Activated CD8-positive, alpha-beta memory T cell treated with anti-CD3 and anti-CD28 coated beads for 36 hours (primary cell): ENCODE measurements around the gene TIMM29. TPM values are rescaled to one million over a fixed set of nuclear protein-coding genes. Genes with fewer than 3 reads are reported as not detected.

Source experiments
- CTCF ChIA-PET: fragments of 350-600 bp; sonication (Branson Sonifier 250); formaldehyde crosslinking; loops from one replicate; lab custom pipeline; 2021; ENCODE audit warnings: antibody characterized with exemption; lab: Charles Lee
- POLR2A ChIA-PET: fragments of 350-600 bp; sonication (Branson Sonifier 250); formaldehyde crosslinking; loops from one replicate; lab custom pipeline; 2021; ENCODE audit warnings: antibody characterized with exemption; lab: Charles Lee
- total RNA-seq, 2 experiments: library from RNA; stranded (reverse); gene quantifications; one replicate each; pipeline ENCODE4 v1.2.3, GENCODE V29; 2021

Gene TIMM29
- 10 to 100 TPM; 19.8 to 19.9 TPM for total RNA-seq

DNA sequence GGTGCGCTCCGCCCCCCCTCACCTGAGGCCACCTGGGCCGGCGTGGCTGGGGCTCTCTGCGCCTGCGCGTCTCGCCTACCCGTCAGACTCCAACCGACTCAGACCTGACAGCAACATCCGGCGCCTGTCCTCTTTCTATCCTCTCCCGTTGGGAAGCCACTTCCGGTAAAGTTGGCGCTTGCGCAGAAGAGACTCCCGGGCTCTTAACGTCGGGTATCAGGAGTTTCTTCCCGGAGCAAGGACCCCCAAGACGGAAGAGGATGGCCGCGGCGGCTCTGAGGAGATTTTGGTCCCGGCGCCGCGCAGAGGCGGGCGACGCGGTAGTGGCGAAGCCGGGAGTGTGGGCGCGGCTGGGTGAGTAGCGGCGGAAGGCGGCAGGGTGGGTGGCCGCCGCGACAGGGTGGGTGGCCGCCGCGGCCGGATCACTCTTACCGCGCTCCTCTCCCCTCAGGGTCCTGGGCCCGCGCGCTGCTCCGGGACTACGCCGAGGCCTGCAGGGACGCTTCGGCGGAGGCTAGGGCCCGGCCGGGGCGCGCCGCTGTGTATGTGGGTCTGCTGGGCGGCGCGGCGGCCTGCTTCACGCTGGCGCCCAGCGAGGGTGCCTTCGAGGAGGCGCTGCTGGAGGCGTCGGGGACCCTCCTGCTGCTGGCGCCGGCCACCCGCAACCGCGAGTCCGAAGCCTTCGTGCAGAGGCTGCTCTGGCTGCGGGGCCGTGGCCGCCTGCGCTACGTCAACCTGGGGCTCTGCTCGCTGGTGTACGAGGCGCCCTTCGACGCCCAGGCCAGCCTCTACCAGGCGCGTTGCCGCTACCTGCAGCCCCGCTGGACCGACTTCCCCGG lies at the start of gene TIMM29, which contains the start of gene YIPF2:
TSS of gene TIMM29 (plus strand) at position 249 of the 839 bp plus-strand sequence. CDS start at position 261, 12 bp downstream.
TSS of gene YIPF2 (minus strand) at position 77 of the 839 bp plus-strand sequence. CDS start 229 bp downstream, outside the sequence.
- POLR2A ChIA-PET, result interaction anchor here (0.6 kb wide), 1 partner anchor 8 kb away, joined by 4 read pairs; no protein-coding TSS in a partner anchor
- CTCF ChIA-PET, result interaction anchor here (1.0 to 2.5 kb wide), 5 partner anchors 13 to 93 kb away, joined by 3 to 9 read pairs (median 3); partner anchors contain the start of gene CARM1

GRCh38 chr19:10881403-10882107 lies 47.1 kb upstream of the TIMM29 start:
- CTCF ChIA-PET, result interaction anchor here (1.6 to 2.9 kb wide), 2 partner anchors 9 to 11 kb away, joined by 6 to 10 read pairs; no protein-coding TSS in a partner anchor

DNA sequence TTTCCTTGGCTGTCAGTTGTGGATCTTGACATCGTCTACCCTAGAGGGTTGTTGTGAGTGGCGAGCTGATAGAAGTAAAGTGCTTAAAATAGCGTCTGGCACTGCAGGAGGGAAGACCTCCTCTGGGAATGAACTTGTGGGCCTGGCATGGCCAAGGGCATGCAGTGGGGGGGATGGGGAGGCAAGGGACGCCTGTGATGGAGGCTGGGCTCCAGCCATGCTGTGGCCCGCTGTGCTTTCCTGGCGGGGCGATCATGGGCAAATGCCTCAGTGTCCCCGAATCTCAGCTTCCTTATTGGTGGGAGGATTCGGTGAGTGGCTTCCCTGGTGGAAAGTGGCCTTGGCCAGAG lies 46.5 kb upstream of the TIMM29 start:
- ChIA-PET CTCF (interaction anchor here (2.9 kb wide), 1 partner anchor 11 kb away, joined by 10 read pairs; no protein-coding TSS in a partner anchor), POLR2A (interaction anchor here (0.5 to 0.7 kb wide), 2 partner anchors 139 to 773 kb away, joined by 8 to 9 read pairs; no protein-coding TSS in a partner anchor)

More at GRCh38 chr19:10881403-10882107, 47.1 kb upstream of the TIMM29 start:
- POLR2A ChIA-PET, result interaction anchor here (0.5 to 0.7 kb wide), 2 partner anchors 139 to 773 kb away, joined by 8 to 9 read pairs; no protein-coding TSS in a partner anchor

DNA sequence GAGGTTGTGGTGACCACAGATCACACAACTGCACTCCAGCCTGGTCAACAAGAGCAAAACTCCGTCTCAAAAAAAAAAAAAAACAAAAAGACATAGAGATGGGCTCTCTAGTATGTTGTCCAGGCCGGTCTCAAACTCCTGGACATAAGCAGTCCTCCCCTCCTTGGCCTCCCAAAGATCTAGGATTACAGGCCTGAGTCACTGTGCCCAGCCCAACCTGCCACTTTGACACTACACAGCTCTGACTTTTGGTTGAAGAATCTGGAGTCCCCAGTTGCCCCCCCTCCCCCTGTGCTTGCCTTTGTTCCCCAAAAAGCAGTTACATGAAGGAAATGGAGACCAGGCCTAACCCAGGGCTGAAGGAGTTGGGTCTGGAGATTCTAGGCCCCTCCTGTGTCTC lies 44.3 kb upstream of the TIMM29 start:
- ChIA-PET POLR2A (no interaction called here), CTCF (interaction anchor here (0.7 kb wide), 1 partner anchor 9 kb away, joined by 3 read pairs; no protein-coding TSS in a partner anchor)

- CTCF ChIA-PET, result interaction anchor here (0.7 to 1.2 kb wide), 2 partner anchors 9 to 10 kb away, joined by 3 read pairs; no protein-coding TSS in a partner anchor
- POLR2A ChIA-PET, result no interaction called here
These were observed 43.1 kb upstream of the TIMM29 start for GRCh38 chr19:10885201-10886169.

DNA sequence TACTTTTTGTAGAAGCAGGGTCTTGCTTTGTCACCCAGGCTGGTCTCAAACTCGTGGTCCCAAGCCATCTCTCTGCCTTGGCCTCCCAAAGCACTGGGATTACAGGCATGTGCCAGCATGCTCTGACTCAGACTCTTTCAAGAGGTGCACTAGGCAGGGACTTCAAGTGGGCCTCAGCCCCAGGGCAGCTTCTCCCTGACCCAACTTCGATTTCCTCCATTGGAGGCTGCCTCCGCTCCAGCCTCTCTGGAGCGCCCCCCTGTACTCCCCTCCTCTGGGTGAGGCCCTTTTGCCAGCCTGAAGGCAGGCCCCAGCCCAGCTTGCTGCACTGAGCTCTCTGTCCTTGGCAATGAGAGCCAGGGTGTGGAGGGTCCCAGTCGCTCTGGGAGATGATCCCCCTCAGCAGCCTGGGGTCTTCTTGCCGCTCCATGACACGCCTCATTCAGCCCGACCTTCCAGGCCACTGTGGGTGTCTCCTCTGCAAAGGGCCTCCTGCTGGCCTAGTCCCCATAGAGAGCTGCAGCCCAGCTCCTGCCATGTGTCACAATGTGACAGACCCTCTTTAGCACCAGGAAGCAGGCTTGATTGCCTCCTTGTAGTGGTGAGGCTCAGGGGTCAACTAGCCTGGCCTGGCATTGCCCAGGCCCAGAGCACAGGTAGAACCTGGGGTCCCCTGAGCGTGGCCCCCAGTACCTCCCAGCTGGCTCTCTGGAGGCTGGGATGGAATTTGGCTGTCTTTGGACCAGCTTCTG lies 40.8 kb upstream of the TIMM29 start:
- ChIA-PET POLR2A (interaction anchor here (0.6 kb wide), 1 partner anchor 260 kb away, joined by 7 read pairs; no protein-coding TSS in a partner anchor), CTCF (interaction anchor here (0.5 to 1.2 kb wide), 2 partner anchors 15 to 62 kb away, joined by 3 to 7 read pairs; no protein-coding TSS in a partner anchor)

DNA sequence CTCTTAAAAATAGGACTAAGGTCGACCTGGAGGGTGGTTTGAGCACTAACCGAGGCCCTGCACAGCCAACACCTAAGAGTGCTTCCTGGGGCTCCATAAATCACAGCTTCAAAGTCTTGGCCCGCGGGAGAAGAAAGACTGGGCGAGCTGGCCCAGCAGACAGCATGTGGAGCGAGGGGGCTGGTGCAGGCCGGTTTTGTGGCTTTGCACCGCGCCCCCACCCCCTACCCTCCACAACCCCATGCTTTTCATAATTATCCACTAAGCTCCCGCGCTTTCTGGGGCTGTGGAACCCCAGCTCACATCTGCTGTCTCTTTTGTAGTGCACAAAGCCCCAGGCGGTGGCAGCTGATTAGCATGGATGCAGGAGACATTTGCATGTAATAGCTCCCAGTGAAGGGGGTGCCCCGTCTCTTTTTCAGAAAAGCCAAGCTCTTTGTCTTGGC lies 40.2 kb upstream of the TIMM29 start:
- POLR2A ChIA-PET, result no interaction called here
- CTCF ChIA-PET, result interaction anchor here (0.5 to 1.2 kb wide), 3 partner anchors 16 to 61 kb away, joined by 3 to 7 read pairs (median 3); no protein-coding TSS in a partner anchor

DNA sequence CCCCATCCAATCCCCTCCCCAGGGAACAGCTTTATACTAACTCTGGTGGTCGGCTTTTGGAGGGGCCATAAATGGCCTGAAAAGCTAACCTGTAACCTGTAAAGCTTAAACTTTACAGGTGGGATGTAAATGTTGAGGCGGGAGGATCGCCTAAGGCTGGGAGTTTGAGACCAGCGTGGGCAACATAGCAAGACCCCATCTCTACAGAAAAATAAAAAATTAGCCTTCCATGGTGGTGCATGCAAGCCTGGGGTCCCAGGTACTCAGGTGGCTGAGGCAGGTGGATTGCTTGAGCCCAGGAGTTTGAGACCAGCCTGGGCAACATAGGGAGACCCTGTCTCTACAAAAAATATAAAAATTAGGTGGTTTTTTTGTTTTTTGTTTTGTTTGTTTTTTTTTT lies 38.7 kb upstream of the TIMM29 start:
- CTCF ChIA-PET, result interaction anchor here (0.7 kb wide), 1 partner anchor 54 kb away, joined by 3 read pairs; no protein-coding TSS in a partner anchor
- POLR2A ChIA-PET, result no interaction called here

GRCh38 chr19:10891405-10892086 lies 37.1 kb upstream of the TIMM29 start:
- POLR2A ChIA-PET, result no interaction called here

GRCh38 chr19:10892256-10892655 lies 36.4 kb upstream of the TIMM29 start:
- ChIA-PET CTCF (no interaction called here), POLR2A (no interaction called here)

More at GRCh38 chr19:10891405-10892086, 37.1 kb upstream of the TIMM29 start:
- CTCF ChIA-PET, result no interaction called here

DNA sequence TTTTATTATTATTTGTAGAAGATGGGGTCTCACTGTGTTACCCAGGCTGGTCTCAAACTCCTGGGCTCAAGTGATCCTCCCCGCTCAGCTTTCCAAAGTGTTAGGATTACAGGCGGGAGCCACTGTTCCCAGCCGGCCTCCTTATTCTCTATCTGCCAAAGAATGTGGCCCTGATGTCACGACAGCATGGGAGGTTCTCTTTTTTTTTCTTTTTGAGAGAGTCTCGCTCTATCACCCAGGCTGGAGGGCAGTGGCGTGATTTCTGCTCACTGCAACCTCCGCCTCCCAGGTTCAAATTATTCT lies 33.7 kb upstream of the TIMM29 start:
- ChIA-PET POLR2A (no interaction called here), CTCF (no interaction called here)

DNA sequence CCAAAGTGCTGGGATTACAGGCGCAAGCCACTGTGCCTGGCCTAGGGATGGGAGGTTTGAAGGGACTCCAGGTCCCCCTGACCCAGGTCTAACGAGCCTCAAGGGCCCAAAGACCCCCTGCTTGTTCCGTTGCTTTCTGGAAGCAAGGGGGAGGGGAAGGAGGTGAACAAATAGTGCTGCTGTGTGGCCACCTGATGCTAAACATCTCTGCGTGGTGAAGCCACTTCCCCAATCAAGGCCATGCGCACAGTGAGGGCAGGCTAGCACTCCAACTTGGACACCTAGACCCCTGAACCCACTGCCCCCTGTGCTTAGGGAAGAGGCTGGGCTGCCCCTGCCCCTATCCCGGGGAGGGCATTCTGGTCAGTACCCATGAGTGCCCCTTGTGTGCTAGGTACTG lies 33.2 kb upstream of the TIMM29 start:
- POLR2A ChIA-PET, result no interaction called here
- CTCF ChIA-PET, result no interaction called here

GRCh38 chr19:10895920-10896319 lies 32.7 kb upstream of the TIMM29 start:
- CTCF ChIA-PET, result no interaction called here
- POLR2A ChIA-PET, result no interaction called here

DNA sequence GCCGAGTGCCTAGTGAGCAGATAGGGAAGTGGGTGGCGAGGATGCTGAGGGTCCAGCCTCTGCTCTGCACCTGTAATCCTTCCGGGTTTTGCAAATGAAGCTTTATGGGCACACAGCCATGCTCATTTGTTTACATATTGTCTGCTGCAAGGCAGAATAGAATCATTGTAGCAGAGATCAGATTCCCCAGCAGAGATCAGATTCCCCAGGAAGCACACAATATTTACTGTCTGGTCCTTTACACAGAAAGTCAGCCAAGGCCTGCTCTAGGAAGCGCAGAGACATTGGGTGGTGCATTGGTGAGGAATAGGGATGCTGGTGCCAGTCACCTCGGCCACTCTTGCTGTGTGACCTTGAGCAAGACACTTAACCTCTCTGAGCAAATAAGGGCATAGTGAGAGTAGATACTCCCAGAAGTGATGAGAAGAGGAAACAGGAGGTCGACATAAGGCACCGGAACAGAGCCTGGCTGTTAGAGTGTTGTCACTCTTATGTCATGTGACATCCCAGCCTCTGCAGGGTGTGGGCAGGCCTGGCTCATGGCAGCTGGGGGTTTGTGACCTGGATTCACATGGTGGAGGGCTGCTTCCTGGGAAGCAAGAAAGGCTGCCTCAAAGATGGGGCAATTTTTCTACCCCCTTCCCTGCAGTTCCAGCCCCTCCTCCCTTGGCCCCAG lies 31.6 kb upstream of the TIMM29 start:
- CTCF ChIA-PET, result no interaction called here
- POLR2A ChIA-PET, result no interaction called here

DNA sequence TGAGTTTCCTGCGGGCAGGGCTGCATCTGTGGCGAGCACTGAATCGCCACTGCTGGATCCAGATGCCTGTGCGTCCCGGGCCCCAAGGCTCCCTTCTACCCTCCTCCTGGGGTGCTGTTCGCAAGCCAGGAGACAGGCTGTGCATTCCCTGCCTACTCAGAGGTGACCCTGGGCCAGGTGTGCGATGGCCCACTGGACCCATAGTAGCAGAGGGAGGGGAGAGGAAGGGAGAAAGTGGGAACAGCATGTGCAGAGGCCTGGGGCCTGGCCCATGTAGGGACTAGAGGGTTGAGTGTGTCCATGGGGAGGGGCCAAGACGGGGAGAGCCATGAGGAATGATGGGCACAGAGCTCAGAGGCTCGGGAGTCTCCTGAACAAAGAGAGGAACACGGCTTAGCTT lies 30.0 kb upstream of the TIMM29 start:
- ChIA-PET POLR2A (no interaction called here), CTCF (interaction anchor here (0.7 kb wide), 1 partner anchor 508 kb away, joined by 4 read pairs; no protein-coding TSS in a partner anchor)

- ChIA-PET POLR2A (no interaction called here), CTCF (interaction anchor here (0.7 kb wide), 1 partner anchor 508 kb away, joined by 4 read pairs; no protein-coding TSS in a partner anchor)
These were observed 29.4 kb upstream of the TIMM29 start for GRCh38 chr19:10899151-10899653.
